Gastrocnemius medialis (tissue), 4 donors: ENCODE results near the gene CD37. TPM values are rescaled to one million over a fixed set of nuclear protein-coding genes. Genes with fewer than 3 reads are reported as not detected.
A peak's percentile ranks its signal among the peaks of the same experiment; 100 is the strongest.

ENCODE experiments used
- ATAC-seq, 2 donors: fragments of 150-250 bp; one replicate each; pipeline ENCODE4 v1.9.1; 2016
- DNase-seq, 2 donors: peaks; one replicate each; pipeline ENCODE4 v3.0.0-alpha.2; 2019
- H3K27ac ChIP-seq, 4 donors: fragments of 200-600 bp; sonication (generic); 1 replicate in 1 of 4; 2 replicates in 3 of 4; pipeline ENCODE4 v1.5.1; 2016 to 2018; ENCODE audit warnings: mild to moderate bottlenecking in 2 of 4, moderate library complexity in 1 of 4
- H3K27me3 ChIP-seq, 3 donors: fragments of 200-600 bp; sonication (generic) in 2 of 3; 1 replicate in 1 of 3; 2 replicates in 2 of 3; pipeline versions ENCODE4 v1.5.1 to v1.6.0; 2016 to 2019; ENCODE audit warnings: mild to moderate bottlenecking in 1 of 3, moderate library complexity in 1 of 3
- H3K36me3 ChIP-seq, 2 donors: fragments of 200-600 bp; sonication (generic) in 1 of 2; one replicate each; pipeline ENCODE4 v1.5.1; 2017 to 2018
- H3K4me1 ChIP-seq, 2 donors: fragments of 200-600 bp; sonication (generic) in 1 of 2; one replicate each; pipeline ENCODE4 v1.5.1; 2016 to 2017; ENCODE audit warnings: mild to moderate bottlenecking in 2 of 2
- H3K4me3 ChIP-seq, 4 donors: fragments of 200-600 bp; sonication (generic) in 3 of 4; 1 replicate in 1 of 4; 2 replicates in 3 of 4; pipeline ENCODE4 v1.5.1; 2016 to 2019; ENCODE audit warnings: mild to moderate bottlenecking in 2 of 4
- H3K9me3 ChIP-seq, 3 donors: fragments of 200-600 bp; sonication (generic) in 2 of 3; 1 replicate in 1 of 3; 2 replicates in 2 of 3; pipeline ENCODE4 v1.5.1; 2016 to 2019
- POLR2A ChIP-seq, 2 donors: fragments of 450-650 bp; IDR thresholded peaks; one replicate each; pipeline ENCODE4 v1.6.1; 2017; ENCODE audit warnings: antibody characterized with exemption in 2 of 2, mild to moderate bottlenecking in 2 of 2, moderate library complexity in 2 of 2
- in situ Hi-C, 4 donors: fragments of 200-750 bp; cut with MboI; loops; one replicate each; pipeline versions ENCODE4 v1.15.0 to v1.8.0; 2017; ENCODE audit warnings: low sequenced_read_pairs in 4 of 4
- intact Hi-C: fragments of 100-400 bp; cut with DNase I; formaldehyde crosslinking; loops from one replicate; pipeline ENCODE4 v1.15.1; 2023; ENCODE audit warnings: low total_unique reads
- microRNA-seq, 2 donors: library from miRNA; unstranded; fragments of <30 nt; microRNA quantifications; one replicate each; pipeline ENCODE4, GENCODE V29; 2016; ENCODE audit warnings: borderline replicate concordance in 2 of 2
- total RNA-seq, 4 donors: library from RNA; depleted of rRNA; stranded (reverse); fragments of >200 nt; gene quantifications; one replicate each; pipeline versions ENCODE4 v1.1.0 to v1.2.3, GENCODE V29; 2016
- TF ChIP-seq, protein P1 (sequence below), 5 experiments: fragments of 450-650 bp in 3 of 5; fragments of 200-600 bp in 2 of 5; sonication (generic) in 2 of 5; IDR thresholded peaks in 4 of 5; conservative IDR thresholded peaks in 1 of 5; 1 replicate in 4 of 5; 2 replicates in 1 of 5; pipeline ENCODE4 v1.5.1; 2016 to 2019; ENCODE audit warnings: antibody characterized with exemption in 5 of 5, mild to moderate bottlenecking in 3 of 5, moderate library complexity in 3 of 5

The CD37 gene
- total RNA-seq, 4 donors from 2014 or later: 1.6 to 8.5 (median 2.3) TPM

DNA sequence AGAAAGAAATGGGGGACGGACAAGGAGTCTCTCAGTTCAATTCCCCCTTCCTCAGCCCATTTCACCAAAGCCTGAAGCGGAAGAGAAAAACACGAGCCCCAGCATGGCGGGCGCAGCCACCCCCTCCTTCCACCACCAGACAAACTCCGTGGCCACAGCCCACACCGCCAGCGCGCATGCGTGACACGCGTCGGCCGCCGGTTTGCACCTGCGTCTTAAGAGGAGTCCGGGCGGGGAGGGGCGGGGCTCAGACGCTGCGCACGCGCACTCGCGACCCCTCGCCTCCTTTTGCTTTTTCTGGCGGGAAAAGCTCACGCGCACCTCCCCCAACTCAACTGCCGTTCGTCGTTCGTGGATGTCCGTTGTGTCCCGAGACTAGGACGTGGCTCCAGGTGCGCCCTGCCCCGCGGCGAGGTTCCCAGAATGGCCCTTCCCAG, 52.7 kb downstream of the CD37 start, which contains the start of gene KASH5:
Gene KASH5, plus strand, starts transcription at position 314 of the 437 bp plus-strand sequence. CDS start 2,635 bp downstream, outside the sequence.
- in situ Hi-C loops (loop anchor here in 2 of 4 donors (10.0 to 25.0 kb wide), 2 partner anchors 57 to 149 kb away; partner anchors contain the start of genes RCN3 (in 1 of the 2) and SLC17A7 (in 1 of the 2)), intact Hi-C loops (no loop called here)
- Histone ChIP-seq H3K4me3 (peak within 1 kb of the TSS in 3 of 4 donors; percentile 24 to 44 (median 27)), H3K27ac (no peak within 1 kb of the TSS), H3K27me3 (peaks cover 0 to 15% (median 14%) of the 10 kb centered on the region in 3 donors), H3K36me3 (no peaks in the 10 kb centered on the region), H3K4me1 (no peaks in the 10 kb centered on the region), H3K9me3 (peaks cover 0 to under 1% (median 0%) of the 10 kb centered on the region in 3 donors)
- TF ChIP-seq, protein P1, sequence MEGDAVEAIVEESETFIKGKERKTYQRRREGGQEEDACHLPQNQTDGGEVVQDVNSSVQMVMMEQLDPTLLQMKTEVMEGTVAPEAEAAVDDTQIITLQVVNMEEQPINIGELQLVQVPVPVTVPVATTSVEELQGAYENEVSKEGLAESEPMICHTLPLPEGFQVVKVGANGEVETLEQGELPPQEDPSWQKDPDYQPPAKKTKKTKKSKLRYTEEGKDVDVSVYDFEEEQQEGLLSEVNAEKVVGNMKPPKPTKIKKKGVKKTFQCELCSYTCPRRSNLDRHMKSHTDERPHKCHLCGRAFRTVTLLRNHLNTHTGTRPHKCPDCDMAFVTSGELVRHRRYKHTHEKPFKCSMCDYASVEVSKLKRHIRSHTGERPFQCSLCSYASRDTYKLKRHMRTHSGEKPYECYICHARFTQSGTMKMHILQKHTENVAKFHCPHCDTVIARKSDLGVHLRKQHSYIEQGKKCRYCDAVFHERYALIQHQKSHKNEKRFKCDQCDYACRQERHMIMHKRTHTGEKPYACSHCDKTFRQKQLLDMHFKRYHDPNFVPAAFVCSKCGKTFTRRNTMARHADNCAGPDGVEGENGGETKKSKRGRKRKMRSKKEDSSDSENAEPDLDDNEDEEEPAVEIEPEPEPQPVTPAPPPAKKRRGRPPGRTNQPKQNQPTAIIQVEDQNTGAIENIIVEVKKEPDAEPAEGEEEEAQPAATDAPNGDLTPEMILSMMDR (IDR thresholded peaks at IDR 0.05 in 4 of 5, conservative IDR thresholded peaks at IDR 0.05 in 1 of 5): no peak
- no peak for TF ChIP-seq POLR2A (IDR thresholded peaks at IDR 0.05)
- ATAC-seq: peak; percentile 55 to 58
- peak; percentile 52 to 79 for DNase-seq

DNA sequence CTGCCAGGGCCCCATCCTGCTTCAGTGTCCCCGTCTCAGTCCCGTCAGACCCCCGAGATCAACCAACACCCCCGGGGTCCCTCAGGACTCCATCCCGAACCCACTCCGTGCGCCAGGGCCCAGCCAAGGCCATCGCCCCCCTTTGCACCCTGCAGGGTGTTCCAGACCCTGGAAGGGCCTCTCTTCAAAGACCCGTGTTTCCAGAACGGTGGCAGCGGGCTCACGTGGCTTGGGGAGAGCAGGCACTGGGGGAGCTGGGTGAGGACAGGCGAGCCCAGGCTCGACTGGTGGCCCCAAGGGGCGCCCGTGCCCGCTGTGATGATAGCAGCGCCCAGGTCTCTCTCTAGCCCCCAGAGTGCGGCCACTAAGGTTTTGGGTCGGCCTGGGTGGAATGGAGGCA, 54.2 kb downstream of the CD37 start:
- TF ChIP-seq POLR2A (IDR thresholded peaks at IDR 0.05): no peak
- TF ChIP-seq, protein P1 (IDR thresholded peaks at IDR 0.05 in 4 of 5, conservative IDR thresholded peaks at IDR 0.05 in 1 of 5): no peak
- intact Hi-C loops (no loop called here), in situ Hi-C loops (loop anchor here in 2 of 4 donors (10.0 to 25.0 kb wide), 2 partner anchors 55 to 148 kb away; partner anchors contain the start of genes RCN3 (in 1 of the 2) and SLC17A7 (in 1 of the 2))
- Histone ChIP-seq H3K36me3 (no peaks in the 10 kb centered on the region), H3K27ac (no peak overlapping the region), H3K27me3 (peaks cover 0 to 14% (median 11%) of the 10 kb centered on the region in 3 donors), H3K4me3 (no peak overlapping the region), H3K4me1 (no peaks in the 10 kb centered on the region), H3K9me3 (no peaks in the 10 kb centered on the region)
- ATAC-seq: no peak
- no peak for DNase-seq

Small RNA genes lying within 50 kb of the gene (microRNA-seq; reads per million reads assigned to microRNA genes)
- 0 reads per million in 2 donors for gene MIR4324

Other genes starting within 250 kb of the CD37 start
- 100 to 1,000 TPM in 2 of 4 donors, 10 to 100 TPM in 2; 55.6 to 305 (median 107) TPM for gene SNRNP70, start 250.0 kb upstream of the CD37 start, total RNA-seq
- gene LIN7B, start 221.0 kb upstream of the CD37 start, total RNA-seq: 10 to 100 TPM; 25.7 to 97.9 (median 34.0) TPM
- gene C19orf73, start 216.3 kb upstream of the CD37 start, total RNA-seq: 10 to 100 TPM in 1 of 4 donors, 1 to 10 TPM in 3; 1.3 to 11.7 (median 3.5) TPM
- 1 to 10 TPM; 1.9 to 4.1 (median 3.0) TPM for gene PPFIA3, start 215.9 kb upstream of the CD37 start, total RNA-seq
- 100 to 1,000 TPM; 190 to 537 (median 300) TPM for gene HRC, start 180.0 kb upstream of the CD37 start, total RNA-seq
- 10 to 100 TPM; 10.4 to 11.5 (median 11.3) TPM for gene TRPM4, start 177.6 kb upstream of the CD37 start, total RNA-seq
- 1 to 10 TPM in 1 of 4 donors, under 1 TPM in 2, not detected in 1; 0.13 to 4.3 (median 0.36) TPM for gene SLC6A16, start 10.2 kb upstream of the CD37 start, total RNA-seq
- gene TEAD2, start 27.0 kb downstream of the CD37 start, total RNA-seq: 10 to 100 TPM in 2 of 4 donors, 1 to 10 TPM in 2; 6.1 to 12.6 (median 9.5) TPM
- not detected for gene DKKL1, start 28.5 kb downstream of the CD37 start, total RNA-seq
- not detected for gene KASH5, start 52.8 kb downstream of the CD37 start, total RNA-seq
- gene PTH2, start 88.0 kb downstream of the CD37 start, total RNA-seq: not detected
- not detected for gene GFY, start 90.0 kb downstream of the CD37 start, total RNA-seq
- gene SLC17A7, start 106.1 kb downstream of the CD37 start, total RNA-seq: 1 to 10 TPM in 1 of 4 donors, under 1 TPM in 3; 0.24 to 1.6 (median 0.33) TPM
- gene PIH1D1, start 116.4 kb downstream of the CD37 start, total RNA-seq: 100 to 1,000 TPM in 1 of 4 donors, 10 to 100 TPM in 3; 41.9 to 107 (median 79.0) TPM
- 10 to 100 TPM in 2 of 4 donors, 1 to 10 TPM in 2; 8.0 to 12.6 (median 9.9) TPM for gene ALDH16A1, start 117.8 kb downstream of the CD37 start, total RNA-seq
- gene FLT3LG, start 138.8 kb downstream of the CD37 start, total RNA-seq: 1 to 10 TPM in 3 of 4 donors, under 1 TPM in 1; 0.91 to 2.7 (median 1.2) TPM
- 1,000 to 10,000 TPM; 1,565 to 2,260 (median 1,899) TPM for gene RPL13A, start 152.2 kb downstream of the CD37 start, total RNA-seq
- gene RPS11, start 161.0 kb downstream of the CD37 start, total RNA-seq: 1,000 to 10,000 TPM; 2,509 to 3,015 (median 2,721) TPM
- 10 to 100 TPM; 54.8 to 68.2 (median 59.7) TPM for gene FCGRT, start 177.3 kb downstream of the CD37 start, total RNA-seq
- gene RCN3, start 192.6 kb downstream of the CD37 start, total RNA-seq: 10 to 100 TPM in 2 of 4 donors, 1 to 10 TPM in 2; 1.2 to 11.7 (median 7.6) TPM
- 10 to 100 TPM; 62.4 to 92.8 (median 78.9) TPM for gene NOSIP, start 245.2 kb downstream of the CD37 start, total RNA-seq
- gene PRRG2, start 245.9 kb downstream of the CD37 start, total RNA-seq: 1 to 10 TPM in 3 of 4 donors, not detected in 1; 1.4 to 4.6 (median 3.8) TPM